ENCODE results near the gene BEX3.
"Not testable (repeated sequence)": the region's sequence is repeated elsewhere in the genome, so short reads cannot be mapped to it uniquely, and the experiment has no call there.

The BEX3 gene

DNA sequence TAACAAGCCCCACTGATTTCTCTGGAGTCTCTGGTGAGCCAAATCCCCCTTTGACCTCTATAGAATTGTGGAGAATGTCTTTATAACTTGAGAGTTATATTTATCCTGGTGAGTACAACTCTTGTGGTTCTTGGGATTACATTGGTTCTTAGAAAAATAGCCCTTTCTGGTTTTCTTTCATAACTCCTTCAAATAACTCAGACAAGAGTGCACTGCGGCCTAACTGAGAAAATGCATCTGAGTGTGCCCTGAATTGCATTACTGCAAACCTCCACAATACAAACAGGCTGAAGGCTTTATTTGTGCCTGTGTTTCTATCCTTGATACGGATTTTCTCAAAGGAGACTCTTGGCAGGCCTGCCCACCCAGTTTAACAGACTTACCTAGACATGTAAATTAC, 2.7 kb downstream of the BEX3 start:
- DNase-seq (ENCODE audit: low read depth in 1 of 2, low spot score in 1 of 2): no peak

DNA sequence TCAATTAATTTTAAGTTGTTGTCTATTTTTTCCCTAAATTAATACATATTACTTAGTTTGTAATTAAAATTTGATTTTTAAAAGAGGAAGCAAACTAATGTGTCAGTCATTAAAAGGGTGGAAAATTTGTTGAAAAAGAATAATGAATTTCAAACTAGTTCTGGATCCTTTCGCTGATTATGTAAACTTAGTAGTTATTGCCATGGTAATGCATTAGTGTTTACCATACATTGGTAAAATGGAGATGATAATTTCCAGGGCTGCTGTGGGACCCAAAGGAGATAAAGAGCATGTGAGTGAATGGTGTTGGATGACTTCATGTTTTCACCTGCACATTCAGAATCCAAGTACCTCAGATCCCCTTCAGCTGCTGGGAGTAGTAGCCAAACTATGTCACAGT, 6.5 kb downstream of the BEX3 start:
- DNase-seq (ENCODE audit: low read depth in 1 of 2, low spot score in 1 of 2): no peak

DNA sequence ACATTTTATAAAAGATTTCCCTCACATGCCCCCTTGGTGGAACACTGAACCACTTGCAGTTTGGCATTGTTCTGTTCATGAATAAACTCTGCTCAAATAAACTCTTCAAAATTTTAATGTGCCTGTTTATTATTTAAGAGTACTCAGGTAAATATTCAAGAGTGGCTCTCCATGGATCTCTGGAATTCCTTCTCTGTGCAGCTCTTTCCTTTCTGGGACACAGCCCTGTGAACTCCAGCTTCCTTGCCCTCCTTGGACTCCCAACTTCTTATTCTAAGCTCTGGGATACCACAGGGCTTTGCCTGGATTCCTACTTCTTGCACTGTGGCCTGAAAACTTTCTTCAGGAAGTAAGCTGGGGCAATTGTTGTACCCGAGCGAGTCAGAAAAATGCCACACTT, 8.3 kb downstream of the BEX3 start:
- DNase-seq (ENCODE audit: low read depth in 1 of 2, low spot score in 1 of 2): no peak

DNA sequence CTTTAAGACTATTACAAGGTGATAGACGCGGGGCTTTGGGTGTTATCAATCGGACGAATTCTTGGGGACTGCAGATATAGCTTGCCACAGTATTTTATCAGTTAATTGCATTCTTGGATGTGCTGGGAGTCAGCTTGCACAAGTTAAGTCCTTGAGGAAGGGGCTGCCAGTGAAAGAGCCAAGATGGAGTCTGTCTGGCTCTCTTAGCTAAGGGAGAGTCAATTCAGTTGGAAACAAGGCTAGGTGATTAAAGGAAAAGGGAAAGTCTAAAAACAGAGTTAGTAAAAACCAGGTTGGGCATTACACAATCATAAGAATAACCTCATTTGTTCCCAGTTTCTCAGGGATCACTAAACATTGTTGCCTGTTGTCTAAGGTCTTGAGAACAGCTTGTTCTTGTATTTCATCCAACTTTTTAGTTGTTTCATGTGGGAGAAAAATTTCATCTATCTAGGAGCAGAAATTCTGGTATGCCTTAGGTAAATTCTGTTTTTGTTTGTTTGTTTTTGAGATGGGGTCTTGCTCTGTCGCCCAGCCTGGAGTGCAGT, 9.0 kb downstream of the BEX3 start:
- DNase-seq (ENCODE audit: low read depth in 1 of 2, low spot score in 1 of 2): not testable (repeated sequence)

DNA sequence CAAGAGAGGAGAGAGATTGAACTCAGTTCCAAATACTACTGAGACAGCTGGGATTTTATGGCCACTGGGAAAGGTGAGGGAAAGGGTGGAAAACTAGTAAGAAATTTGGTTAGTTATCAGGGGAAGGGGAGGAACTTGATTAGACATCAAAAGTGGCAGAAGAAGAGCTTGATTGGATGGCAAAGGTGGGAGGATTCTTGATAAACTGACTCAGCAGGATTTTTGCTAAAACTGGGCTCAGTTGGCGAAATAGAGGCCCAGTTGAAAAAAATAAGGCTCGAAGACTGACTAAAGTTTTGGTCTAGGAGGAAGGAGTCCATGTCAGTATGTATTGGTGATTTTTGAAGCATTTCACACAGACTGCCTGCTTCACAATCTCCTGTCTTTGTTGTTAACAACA, 10.0 kb downstream of the BEX3 start:
- no peak for DNase-seq (ENCODE audit: low read depth in 1 of 2, low spot score in 1 of 2)

DNA sequence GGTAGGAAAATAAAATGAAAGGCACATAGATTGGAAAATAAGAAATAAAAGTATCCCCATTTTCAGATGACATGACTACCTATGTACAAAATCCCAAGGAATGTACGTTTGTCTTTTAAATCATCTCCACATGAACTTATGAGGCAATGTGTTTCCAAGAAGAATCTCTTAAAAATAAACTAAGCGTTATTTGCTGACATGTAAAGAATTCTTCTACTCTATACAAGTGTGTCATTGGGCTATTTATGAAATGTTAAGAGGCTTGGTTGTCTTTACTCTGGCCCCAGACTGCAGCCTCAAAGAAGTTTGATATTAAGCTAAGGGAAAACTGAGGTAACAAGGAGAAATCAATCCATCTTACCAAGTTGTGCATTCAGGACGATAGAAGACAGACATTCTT, 17.1 kb downstream of the BEX3 start:
- DNase-seq (ENCODE audit: low read depth in 1 of 2, low spot score in 1 of 2): no peak

DNA sequence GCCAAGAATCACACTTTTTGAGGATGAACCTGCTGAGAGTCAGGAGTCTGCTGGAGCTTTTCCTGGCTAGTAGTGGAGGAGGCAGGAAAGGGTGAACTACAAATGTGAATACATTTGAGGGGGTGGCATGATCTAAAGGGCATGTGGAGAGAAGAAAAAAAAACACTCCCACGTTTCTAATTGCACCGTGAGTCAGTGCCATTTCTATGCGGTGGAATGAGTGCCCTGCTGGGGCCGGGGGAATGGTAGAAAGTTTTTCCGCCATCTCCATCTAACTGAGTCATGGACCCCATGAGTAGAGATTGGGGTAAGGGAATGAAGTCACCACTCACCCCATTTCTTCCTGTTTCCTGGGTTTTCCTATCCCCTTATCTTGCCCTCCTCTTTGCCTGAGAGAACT, 19.8 kb downstream of the BEX3 start:
- DNase-seq (ENCODE audit: low read depth in 1 of 2, low spot score in 1 of 2): no peak

DNA sequence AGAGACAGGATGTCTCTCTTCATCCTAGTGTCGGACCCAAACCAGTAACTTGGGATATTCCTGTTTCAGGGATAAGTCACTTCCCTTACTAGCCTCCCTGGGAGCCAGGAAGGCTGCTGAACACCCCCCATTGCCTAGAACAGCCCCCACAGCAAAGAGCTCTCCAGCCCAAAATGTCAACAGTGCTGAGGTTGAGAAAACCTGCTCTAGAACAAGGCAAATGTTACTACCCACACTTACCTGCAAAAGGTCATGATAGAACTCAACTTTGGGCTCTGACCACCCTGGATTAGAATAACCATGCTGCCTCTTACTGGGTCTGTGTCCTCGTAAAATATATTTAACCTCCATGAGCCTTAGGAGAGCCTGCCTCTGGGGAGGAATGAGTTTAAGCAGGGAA, 20.3 kb downstream of the BEX3 start:
- no peak for DNase-seq (ENCODE audit: low read depth in 1 of 2, low spot score in 1 of 2)

DNA sequence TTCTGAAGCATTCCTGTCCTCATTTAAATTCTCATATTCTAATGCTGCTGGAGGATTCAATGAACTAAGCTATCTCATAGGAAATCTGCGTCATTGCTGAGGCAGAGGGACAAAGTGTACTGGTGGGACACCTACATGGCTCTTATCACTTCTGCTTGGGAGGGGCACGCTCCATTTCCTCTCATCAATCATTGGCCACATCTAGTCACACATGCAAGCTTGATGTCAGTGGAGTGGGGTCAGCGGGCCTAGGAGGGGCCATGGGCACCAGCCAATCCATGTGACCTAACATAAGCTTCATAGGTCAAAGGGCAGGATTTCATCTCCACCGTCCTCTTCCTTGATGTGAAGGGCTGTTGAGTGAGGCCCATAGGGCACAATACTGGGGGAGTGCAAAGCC, 21.4 kb downstream of the BEX3 start:
- DNase-seq (ENCODE audit: low read depth in 1 of 2, low spot score in 1 of 2): no peak

DNA sequence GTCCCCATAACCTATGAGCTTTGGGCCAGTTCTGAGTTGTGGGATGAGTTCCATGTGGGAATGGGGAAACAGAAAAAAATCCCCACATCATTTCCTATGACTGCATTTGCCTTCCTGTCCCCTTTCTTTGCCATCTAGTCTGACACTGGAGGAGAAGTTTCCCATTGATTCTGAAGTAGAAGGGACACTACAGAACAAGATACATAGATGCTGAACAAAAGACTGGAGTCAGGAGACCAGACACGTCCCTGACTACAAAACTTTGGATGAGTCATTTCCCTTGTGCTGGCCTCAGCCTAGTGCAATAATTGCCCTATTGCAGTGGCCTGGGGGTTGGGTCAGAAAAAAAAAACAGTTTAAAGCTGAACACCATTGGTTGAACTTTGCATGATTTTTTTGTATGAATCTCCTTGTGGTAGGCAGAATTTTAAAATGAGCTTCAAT, 22.1 kb downstream of the BEX3 start:
- DNase-seq (ENCODE audit: low read depth in 1 of 2, low spot score in 1 of 2): no peak

DNA sequence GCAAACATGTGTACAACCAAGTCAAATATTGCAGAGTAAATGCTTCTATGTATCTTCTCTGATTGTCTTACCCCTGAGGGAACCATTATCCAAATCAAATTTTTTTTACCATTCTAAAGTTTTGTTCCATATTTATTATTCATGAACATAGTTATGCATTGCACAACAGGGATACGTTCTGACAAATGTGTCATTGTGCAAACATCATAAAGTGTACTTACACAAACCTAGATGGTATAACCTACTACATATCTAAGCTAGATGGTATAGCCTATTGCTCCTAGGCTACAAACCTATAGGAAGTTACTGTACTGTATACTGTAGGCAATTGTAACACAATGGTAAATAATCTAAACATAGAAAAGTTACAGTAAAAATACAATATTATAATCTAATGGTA, 23.4 kb downstream of the BEX3 start:
- DNase-seq (ENCODE audit: low read depth in 1 of 2, low spot score in 1 of 2): no peak

DNA sequence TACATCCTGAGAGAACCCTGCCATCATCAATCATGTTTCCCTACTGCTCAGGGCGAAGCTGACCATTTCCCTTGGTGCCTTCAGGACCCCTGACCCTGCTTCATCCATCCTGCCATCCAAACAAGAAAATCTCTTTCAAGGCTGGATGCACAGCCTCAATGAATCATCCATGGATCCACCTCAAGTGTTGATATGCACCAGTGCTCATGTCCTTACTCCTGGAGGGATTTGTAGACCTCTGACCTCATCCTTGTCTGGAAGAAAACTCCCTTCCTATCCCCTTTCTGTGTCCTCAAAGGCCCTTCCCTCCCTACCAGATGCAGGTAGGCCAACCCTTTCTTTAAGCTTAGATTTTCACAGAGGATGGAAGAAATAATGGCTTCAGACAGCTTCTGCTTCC, 24.6 kb downstream of the BEX3 start:
- no peak for DNase-seq (ENCODE audit: low read depth in 1 of 2, low spot score in 1 of 2)

DNA sequence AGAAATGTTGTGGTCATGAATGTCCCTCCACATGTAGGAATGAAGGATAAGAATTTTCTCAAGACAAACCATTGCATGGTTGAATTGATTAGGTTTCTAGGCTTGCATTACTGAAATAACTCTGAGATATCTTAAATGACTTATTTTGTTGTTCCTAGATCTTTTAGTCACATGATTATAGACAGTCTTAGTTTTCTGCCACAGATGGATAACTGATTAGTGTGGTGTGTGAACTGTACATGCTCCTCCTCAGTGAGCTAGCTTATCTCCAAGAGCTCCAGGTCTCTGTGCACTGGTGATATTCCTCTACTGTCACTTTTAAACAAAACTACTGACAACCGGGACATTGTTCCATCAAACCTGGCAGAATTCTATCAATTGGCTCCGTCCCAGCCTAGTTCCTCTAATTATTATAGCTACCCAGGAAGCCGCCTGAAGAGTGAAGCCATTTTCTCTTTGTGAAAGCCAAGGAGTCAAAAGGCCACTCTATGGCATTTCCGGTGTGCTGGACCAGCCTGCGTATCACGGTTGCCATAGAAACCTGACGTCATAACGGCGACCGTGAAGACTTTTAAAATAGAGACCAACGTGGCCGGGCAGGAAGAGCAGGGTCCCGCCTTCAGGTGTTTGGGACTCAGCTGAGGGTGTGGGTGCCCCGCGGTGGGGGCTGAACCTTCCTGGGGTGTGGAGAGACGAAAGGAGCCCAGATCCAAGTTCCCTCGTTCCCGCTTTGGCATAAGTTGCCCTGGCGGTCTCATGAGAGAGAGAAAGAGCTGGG, 28.1 kb downstream of the BEX3 start:
- peak in 1 of 2 donors; percentile 1 for DNase-seq (ENCODE audit: low read depth in 1 of 2, low spot score in 1 of 2)

DNA sequence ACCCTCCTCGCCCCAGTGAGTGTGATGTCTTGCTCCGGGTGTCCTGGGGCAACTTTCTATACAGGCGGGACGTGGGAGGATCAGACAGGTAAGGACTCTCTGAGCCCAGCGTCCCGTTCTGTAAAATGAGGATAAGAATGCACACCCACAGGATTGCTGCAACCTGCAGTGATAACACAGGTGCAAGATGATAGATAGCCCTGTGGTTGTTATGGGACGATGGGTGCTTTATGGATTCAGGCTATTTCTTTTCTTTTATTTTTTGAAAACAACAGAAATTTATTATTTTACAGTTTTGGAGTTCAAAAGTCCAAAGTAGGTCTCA, 28.6 kb downstream of the BEX3 start:
- DNase-seq (ENCODE audit: low read depth in 1 of 2, low spot score in 1 of 2): no peak

DNA sequence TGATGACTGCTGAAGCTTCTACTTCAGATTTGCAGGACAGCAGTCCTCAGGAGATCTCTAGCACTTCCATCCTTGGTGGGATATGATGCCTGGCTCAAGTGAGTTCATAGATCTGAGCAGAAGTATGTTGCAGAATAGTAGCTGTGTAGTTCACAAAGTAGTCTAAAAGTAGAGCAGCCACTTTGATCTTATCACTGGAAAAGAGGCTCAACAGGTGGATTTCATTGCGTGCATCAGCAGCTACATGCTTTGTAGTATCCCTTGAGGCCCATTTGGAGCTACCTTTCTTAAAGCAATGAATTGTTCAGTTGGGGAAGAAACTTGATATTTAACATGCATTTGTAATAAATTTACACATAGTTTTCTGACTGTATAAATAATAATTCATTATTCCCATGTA, 29.9 kb downstream of the BEX3 start:
- no peak for DNase-seq (ENCODE audit: low read depth in 1 of 2, low spot score in 1 of 2)

DNA sequence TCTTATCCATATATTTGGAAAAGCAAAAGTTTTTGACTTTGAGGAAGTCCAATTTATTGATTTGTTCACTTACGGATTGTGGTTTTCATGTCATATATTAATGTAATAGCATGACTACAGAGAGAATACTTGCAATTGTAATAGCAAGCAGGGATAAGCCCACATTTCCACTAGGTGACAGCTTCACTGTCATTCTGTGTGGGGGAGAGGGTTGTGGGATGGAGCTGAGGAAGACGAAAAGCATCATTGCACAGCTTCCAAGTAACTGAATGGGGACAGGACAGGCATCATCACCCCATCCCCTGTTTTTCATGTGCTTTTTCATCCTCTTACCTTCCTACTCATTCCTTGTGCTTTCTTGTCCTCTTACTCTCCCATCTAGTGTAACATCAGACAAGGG, 31.4 kb downstream of the BEX3 start:
- DNase-seq (ENCODE audit: low read depth in 1 of 2, low spot score in 1 of 2): no peak

DNA sequence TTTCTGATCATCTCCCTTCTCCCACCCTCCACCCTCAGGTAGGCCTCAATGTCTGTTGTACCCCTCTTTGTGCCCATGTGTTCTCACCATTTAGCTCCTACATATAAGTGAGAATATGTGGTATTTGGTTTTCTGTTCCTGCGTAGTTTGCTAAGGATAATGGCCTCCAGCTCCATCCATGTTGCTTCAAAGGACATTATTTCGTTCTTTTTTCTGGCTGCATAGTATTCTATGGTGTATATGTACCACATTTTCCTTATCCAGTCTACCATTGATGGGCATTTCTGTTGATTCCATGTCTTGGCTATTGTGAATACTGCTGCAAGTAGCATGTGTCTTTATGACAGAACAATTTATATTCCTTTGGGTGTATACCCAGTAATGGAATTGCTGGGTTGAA, 35.4 kb downstream of the BEX3 start:
- not testable (repeated sequence) for DNase-seq (ENCODE audit: low read depth in 1 of 2, low spot score in 1 of 2)

DNA sequence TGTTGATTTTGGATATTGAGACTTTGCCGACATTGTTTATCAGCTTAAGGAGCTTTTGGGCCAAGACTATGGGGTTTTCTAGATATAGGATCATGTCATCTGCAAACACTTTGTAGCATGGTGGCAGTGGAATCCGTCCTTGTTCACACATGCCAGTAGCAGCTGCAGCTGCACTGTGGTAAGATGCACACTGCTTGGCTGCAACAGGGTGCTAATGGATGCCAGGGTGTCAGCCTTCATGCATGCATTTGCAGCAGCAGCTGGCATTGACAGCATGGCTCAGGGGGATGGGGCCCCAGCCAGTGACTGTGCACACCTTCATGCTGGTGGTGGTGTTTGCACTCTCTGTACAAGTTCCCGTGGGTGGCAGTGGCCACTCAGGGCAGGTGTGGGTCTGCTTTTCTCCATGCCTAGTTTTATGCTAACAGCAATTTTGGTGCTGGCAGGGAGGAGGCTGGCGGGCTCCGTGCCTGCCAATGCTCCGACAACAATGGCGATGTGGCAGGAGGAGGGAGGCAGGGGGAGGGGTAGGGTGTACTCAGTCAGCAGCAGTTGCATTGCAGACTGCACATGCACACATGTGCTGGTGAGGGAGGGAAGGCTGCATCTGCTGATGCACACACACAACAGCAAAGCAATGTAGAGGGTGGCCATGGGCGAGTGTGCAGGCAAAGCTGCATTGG, 37.5 kb downstream of the BEX3 start:
- DNase-seq (ENCODE audit: low read depth in 1 of 2, low spot score in 1 of 2): no peak

DNA sequence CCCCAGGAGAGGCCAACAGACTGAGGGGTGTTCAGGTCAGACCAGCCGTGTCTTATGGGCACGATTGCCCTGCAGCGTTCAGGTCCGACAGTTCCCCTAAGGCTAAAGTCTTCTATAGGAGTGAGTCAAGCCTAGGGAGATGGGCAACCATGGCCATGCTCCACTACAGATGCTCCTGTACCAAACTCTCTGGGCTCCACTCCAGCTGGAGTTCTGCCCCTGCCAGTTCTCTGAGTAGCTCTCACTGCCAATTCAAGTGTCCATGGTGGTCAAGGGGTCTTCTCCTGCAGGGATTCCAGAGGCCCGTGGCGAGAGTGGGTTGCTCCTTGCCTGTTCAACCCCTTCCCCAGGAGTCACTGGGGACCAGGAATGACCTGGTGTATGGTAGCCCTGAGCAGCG, 38.2 kb downstream of the BEX3 start:
- DNase-seq (ENCODE audit: low read depth in 1 of 2, low spot score in 1 of 2): no peak

DNA sequence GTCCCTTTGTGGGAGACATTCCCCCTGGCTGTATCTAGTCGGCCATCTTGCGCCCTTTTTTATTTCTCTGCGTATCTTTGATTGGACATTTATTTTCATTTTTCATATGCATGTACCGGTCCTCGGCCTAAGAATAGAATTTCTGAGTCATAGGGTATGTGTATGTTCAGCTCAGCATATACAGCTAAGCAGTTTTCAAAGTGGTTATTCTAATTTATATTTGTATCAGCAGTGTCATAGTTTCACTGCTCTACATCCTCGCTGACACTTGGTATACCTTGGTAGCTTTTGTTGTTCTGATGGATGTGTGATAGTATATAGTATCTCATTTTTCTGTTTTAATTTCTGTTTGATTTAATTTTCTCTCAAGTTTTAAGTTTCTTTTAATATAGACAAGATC, 38.7 kb downstream of the BEX3 start:
- no peak for DNase-seq (ENCODE audit: low read depth in 1 of 2, low spot score in 1 of 2)

DNA sequence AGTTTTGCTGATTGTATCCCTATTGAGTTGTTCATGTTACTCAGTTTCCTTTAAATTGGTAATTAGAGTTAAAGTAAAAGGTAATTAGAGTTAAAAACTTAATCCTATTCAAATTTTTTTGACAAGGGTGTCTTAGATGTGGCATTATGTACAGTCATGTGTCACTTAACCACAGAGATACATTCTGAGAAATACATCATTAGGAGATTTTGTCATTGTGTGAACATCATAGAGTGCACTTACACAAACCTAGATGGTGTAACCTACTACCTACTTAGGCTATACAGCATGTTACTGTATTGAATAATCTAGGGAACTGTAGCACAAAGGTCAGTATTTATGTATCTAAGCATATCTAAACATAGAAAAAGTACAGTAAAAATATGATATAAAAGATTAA, 39.2 kb downstream of the BEX3 start:
- DNase-seq (ENCODE audit: low read depth in 1 of 2, low spot score in 1 of 2): no peak

DNA sequence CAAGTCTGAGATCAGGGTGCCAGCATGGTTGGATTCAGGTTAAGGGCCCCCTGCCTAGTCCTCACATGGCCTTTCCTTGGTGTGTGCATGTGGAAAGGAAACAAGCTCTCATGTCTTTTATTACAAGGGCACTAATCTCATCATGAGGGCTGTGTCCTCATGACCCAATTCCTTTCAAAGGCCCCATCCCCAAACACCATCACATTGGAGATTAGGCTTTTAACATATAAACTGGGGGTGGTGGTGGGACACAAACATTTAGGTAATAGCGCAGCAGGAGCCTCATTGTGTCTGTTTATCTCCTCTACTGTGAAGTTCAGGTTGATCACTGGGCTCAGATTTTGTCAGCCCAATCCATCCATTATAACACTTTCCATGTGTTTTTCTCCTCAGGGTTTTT, 41.0 kb downstream of the BEX3 start:
- DNase-seq (ENCODE audit: low read depth in 1 of 2, low spot score in 1 of 2): no peak

DNA sequence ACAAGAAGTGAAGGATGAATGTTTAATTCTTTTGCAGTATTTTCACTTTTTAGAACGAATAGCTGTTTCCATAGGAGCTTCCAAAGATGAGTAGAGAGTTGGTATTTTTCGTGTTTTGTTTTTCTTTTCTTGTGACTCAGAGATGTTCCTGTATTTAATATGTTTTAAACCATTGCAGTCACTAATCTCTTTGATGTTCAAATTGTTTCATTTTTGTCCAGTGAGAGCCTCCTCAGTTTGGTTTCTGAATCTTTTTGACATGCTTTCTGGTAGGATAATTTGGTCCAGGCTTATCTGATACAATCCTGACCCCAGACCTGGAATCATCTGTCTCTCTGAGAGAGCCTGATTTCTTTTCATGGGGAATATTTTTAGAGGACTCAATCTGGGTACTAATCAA, 41.6 kb downstream of the BEX3 start:
- no peak for DNase-seq (ENCODE audit: low read depth in 1 of 2, low spot score in 1 of 2)

Data from stimulated activated CD4-positive, alpha-beta T cell treated with anti-CD3 and anti-CD28 coated beads, Interleukin-15, amount 100 ng/mL, for 1 hour (primary cell).